ENCODE data around the gene GYPC. TPM values are rescaled to one million over a fixed set of nuclear protein-coding genes. Genes with fewer than 3 reads are reported as not detected.

GYPC gene
- total RNA-seq, 4 donors from 2014 or later = 91.5 to 146 (median 126) TPM

- no peak for TF ChIP-seq CTCF (IDR thresholded peaks at IDR 0.05; ENCODE audit: low read depth)
These were observed 43.1 kb downstream of the GYPC start for GRCh38 chr2:126699018-126699417.

- no peak for TF ChIP-seq CTCF (IDR thresholded peaks at IDR 0.05; ENCODE audit: low read depth)
These were observed 44.0 kb downstream of the GYPC start for GRCh38 chr2:126699716-126700581.

- TF ChIP-seq CTCF (IDR thresholded peaks at IDR 0.05; ENCODE audit: low read depth) = no peak
These were observed 44.7 kb downstream of the GYPC start for GRCh38 chr2:126700677-126701076.

GRCh38 chr2:126703311-126703710 is 47.4 kb downstream of the GYPC start:
- TF ChIP-seq CTCF (IDR thresholded peaks at IDR 0.05; ENCODE audit: low read depth) = no peak

- no peak for TF ChIP-seq CTCF (IDR thresholded peaks at IDR 0.05; ENCODE audit: low read depth)
These were observed 48.6 kb downstream of the GYPC start for GRCh38 chr2:126704434-126705160.

GRCh38 chr2:126707191-126707590 is 51.2 kb downstream of the GYPC start:
- no peak for TF ChIP-seq CTCF (IDR thresholded peaks at IDR 0.05; ENCODE audit: low read depth)

GRCh38 chr2:126707941-126708340 is 52.0 kb downstream of the GYPC start:
- no peak for TF ChIP-seq CTCF (IDR thresholded peaks at IDR 0.05; ENCODE audit: low read depth)
